Prostate gland (tissue), 2 donors: ENCODE results near the gene NCAM1. TPM values are rescaled to one million over a fixed set of nuclear protein-coding genes. Genes with fewer than 3 reads are reported as not detected.

Experiments
- DNase-seq: peaks from one replicate; pipeline ENCODE4 v3.0.0-alpha.2; 2019; ENCODE audit warnings: low spot score
- H3K27ac ChIP-seq, 2 donors: fragments of 200-600 bp; sonication (generic); 2 replicates each; pipeline ENCODE4 v1.5.1; 2017 to 2019
- H3K27me3 ChIP-seq: fragments of 200-600 bp; sonication (generic); replicated peaks from 2 replicates; pipeline ENCODE4 v1.5.1; 2019; ENCODE audit not compliant: insufficient read depth
- H3K36me3 ChIP-seq, 2 donors: fragments of 200-600 bp; sonication (generic); 1 replicate in 1 of 2; 2 replicates in 1 of 2; pipeline versions ENCODE4 v1.5.1 to v1.8.1; 2017 to 2019
- H3K4me1 ChIP-seq: fragments of 200-600 bp; sonication (generic); replicated peaks from 2 replicates; pipeline ENCODE4 v1.5.1; 2019
- H3K4me3 ChIP-seq, 2 donors: fragments of 200-600 bp; sonication (generic); 2 replicates each; pipeline ENCODE4 v1.5.1; 2017 to 2019
- H3K9me3 ChIP-seq: fragments of 200-600 bp; sonication (generic); 2 replicates; pipeline ENCODE4 v1.5.1; 2017
- POLR2A ChIP-seq: fragments of 450-650 bp; IDR thresholded peaks from one replicate; pipeline ENCODE4 v1.6.1; 2016; ENCODE audit warnings: antibody characterized with exemption, mild to moderate bottlenecking
- POLR2AphosphoS5 ChIP-seq: sonication (generic); formaldehyde crosslinking; IDR thresholded peaks from one replicate; pipeline ENCODE4 v1.6.1; 2017; ENCODE audit warnings: antibody characterized with exemption
- WGBS: methylation state at CpG from one replicate; pipeline ENCODE4 v1.1.5; 2018; 5-methylcytosine and 5-hydroxymethylcytosine counted together
- intact Hi-C: fragments of 100-400 bp; cut with DNase I; formaldehyde crosslinking; loops from one replicate; pipeline ENCODE4 v1.14.2; 2022
- total RNA-seq, 2 donors: library from RNA; depleted of rRNA; stranded (reverse); fragments of >200 nt; gene quantifications; one replicate each; pipeline ENCODE4 v1.1.0, GENCODE V29; 2016
- TF ChIP-seq, protein P1 (sequence below), 4 experiments: fragments of 200-600 bp in 2 of 4; fragments of 450-650 bp in 2 of 4; sonication (generic) in 2 of 4; IDR thresholded peaks; 1 replicate in 3 of 4; 2 replicates in 1 of 4; pipeline ENCODE4 v1.5.1; 2016 to 2019; ENCODE audit warnings: antibody characterized with exemption in 4 of 4, mild to moderate bottlenecking in 2 of 4, moderate library complexity in 2 of 4

Gene NCAM1
- total RNA-seq, 2 donors from 2014 or later = 3.8 to 39.7 TPM

- no peaks in the 10 kb centered on the region for H3K4me1 ChIP-seq
- DNase-seq = no peak
- intact Hi-C loops = no loop called here
- TF ChIP-seq POLR2A = no peak
- TF ChIP-seq, protein P1, sequence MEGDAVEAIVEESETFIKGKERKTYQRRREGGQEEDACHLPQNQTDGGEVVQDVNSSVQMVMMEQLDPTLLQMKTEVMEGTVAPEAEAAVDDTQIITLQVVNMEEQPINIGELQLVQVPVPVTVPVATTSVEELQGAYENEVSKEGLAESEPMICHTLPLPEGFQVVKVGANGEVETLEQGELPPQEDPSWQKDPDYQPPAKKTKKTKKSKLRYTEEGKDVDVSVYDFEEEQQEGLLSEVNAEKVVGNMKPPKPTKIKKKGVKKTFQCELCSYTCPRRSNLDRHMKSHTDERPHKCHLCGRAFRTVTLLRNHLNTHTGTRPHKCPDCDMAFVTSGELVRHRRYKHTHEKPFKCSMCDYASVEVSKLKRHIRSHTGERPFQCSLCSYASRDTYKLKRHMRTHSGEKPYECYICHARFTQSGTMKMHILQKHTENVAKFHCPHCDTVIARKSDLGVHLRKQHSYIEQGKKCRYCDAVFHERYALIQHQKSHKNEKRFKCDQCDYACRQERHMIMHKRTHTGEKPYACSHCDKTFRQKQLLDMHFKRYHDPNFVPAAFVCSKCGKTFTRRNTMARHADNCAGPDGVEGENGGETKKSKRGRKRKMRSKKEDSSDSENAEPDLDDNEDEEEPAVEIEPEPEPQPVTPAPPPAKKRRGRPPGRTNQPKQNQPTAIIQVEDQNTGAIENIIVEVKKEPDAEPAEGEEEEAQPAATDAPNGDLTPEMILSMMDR (IDR thresholded peaks at IDR 0.05) = no peak
- TF ChIP-seq POLR2AphosphoS5 = no peak
- no peaks in the 10 kb centered on the region for H3K36me3 ChIP-seq
- WGBS = 29% methylated on average over 5 of the region's 5 CpGs
- no peak overlapping the region for H3K27ac ChIP-seq
- H3K9me3 ChIP-seq = no peaks in the 10 kb centered on the region
- H3K27me3 ChIP-seq = no peaks in the 10 kb centered on the region
- H3K4me3 ChIP-seq = no peak overlapping the region
Observed at GRCh38 chr11:113193946-113194345, 232.7 kb downstream of the NCAM1 start.

DNA sequence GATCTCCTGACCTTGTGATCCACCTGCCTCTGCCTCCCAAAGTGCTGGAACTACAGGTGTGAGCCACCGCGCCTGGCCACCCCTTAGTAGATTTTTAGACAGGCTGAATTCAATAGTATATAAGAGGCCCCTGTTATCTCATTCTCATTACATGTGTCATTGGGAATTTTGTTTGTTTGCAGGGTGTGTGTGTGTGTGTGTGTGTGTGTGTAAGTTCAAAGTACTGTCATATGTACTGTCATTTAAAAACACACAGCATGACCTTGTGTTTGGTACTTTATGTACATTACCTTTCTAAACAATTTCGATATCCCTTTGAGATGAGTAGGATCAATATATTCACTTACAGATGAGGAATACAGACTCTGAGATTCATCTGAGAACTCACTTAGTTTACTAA, 234.5 kb downstream of the NCAM1 start:
- no peaks in the 10 kb centered on the region for H3K36me3 ChIP-seq
- DNase-seq = no peak
- intact Hi-C loops = no loop called here
- no peaks in the 10 kb centered on the region for H3K9me3 ChIP-seq
- H3K27me3 ChIP-seq = no peaks in the 10 kb centered on the region
- TF ChIP-seq POLR2A = no peak
- TF ChIP-seq, protein P1 (IDR thresholded peaks at IDR 0.05) = no peak
- no peak for TF ChIP-seq POLR2AphosphoS5
- H3K4me3 ChIP-seq = no peak overlapping the region
- H3K4me1 ChIP-seq = no peaks in the 10 kb centered on the region
- no peak overlapping the region for H3K27ac ChIP-seq
- 94% methylated on average over 3 of the region's 3 CpGs for WGBS

DNA sequence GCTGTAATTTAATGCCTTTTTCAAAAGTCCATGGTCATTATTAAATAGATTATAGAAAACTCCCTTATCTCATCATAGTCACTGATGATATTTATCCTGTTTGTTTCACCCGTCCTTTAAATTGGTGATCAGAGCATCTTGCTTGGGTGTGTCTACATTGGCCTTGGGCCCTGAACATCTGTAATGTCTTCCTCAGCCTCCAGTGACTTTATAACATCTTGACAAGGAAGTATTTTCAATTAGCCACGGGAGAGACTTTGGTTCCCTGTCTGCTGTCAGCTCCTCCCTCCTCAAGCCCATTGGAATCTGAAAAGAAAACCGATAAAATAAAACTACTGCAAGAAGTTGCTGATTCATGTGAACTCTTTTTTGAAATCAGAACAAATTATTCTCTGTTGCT, 236.2 kb downstream of the NCAM1 start:
- H3K27me3 ChIP-seq = no peaks in the 10 kb centered on the region
- TF ChIP-seq, protein P1 (IDR thresholded peaks at IDR 0.05) = no peak
- TF ChIP-seq POLR2A = no peak
- TF ChIP-seq POLR2AphosphoS5 = no peak
- 61% methylated on average over 3 of the region's 3 CpGs for WGBS
- no peak for DNase-seq
- H3K4me3 ChIP-seq = no peak overlapping the region
- no peak overlapping the region for H3K27ac ChIP-seq
- intact Hi-C loops = no loop called here
- H3K9me3 ChIP-seq = no peaks in the 10 kb centered on the region
- no peaks in the 10 kb centered on the region for H3K36me3 ChIP-seq
- no peaks in the 10 kb centered on the region for H3K4me1 ChIP-seq

DNA sequence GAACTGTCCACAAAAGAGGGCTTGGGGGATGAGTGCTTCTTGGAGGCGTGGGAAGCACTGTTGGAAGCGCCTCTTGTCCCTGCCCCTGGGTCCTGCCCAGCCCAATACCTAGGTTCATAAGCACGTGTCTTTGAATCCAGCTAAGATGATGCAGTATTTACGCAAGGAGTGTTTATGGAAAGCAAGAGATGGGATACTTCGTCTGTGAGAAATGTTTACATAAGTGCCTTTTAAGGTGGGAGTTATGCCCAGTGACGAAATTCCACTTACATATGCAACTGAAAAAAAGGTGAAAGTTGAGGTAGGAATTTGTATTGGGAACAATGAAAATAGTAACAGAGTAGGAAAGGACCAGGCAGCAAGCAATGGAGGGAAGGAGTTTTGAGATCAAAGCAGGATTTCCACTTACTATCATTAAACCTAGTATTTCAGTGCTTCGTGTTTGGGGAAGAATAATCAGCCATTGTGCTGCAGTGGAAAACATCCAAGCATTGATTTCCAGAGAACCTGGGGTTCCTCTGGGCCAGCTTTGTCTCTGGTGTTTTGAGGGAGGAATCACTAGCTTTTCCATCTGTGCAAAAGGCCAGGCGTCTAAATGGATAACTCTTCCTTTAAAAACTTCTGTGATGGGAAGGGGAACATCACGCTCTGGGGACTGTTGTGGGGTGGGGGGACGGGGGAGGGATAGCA, 237.9 kb downstream of the NCAM1 start:
- Histone ChIP-seq H3K4me3 (no peak overlapping the region), H3K9me3 (no peaks in the 10 kb centered on the region), H3K4me1 (no peaks in the 10 kb centered on the region), H3K36me3 (no peaks in the 10 kb centered on the region), H3K27me3 (no peaks in the 10 kb centered on the region), H3K27ac (no peak overlapping the region)
- intact Hi-C loops = no loop called here
- WGBS = 55% methylated on average over 10 of the region's 10 CpGs
- no peak for TF ChIP-seq POLR2AphosphoS5
- TF ChIP-seq, protein P1 (IDR thresholded peaks at IDR 0.05) = no peak
- TF ChIP-seq POLR2A = no peak
- no peak for DNase-seq

- TF ChIP-seq POLR2A (no peak), POLR2AphosphoS5 (no peak)
- TF ChIP-seq, protein P1 (IDR thresholded peaks at IDR 0.05) = no peak
- Histone ChIP-seq H3K36me3 (no peaks in the 10 kb centered on the region), H3K4me1 (no peaks in the 10 kb centered on the region), H3K4me3 (no peak overlapping the region), H3K27me3 (peaks cover 2% of the 10 kb centered on the region), H3K27ac (no peak overlapping the region), H3K9me3 (no peaks in the 10 kb centered on the region)
- no peak for DNase-seq
- intact Hi-C loops = no loop called here
- WGBS = 68% methylated on average over 5 of the region's 5 CpGs
Observed at GRCh38 chr11:113199866-113200265, 238.6 kb downstream of the NCAM1 start.
